Measurements from ENCODE around the gene GP1BB.

DNA sequence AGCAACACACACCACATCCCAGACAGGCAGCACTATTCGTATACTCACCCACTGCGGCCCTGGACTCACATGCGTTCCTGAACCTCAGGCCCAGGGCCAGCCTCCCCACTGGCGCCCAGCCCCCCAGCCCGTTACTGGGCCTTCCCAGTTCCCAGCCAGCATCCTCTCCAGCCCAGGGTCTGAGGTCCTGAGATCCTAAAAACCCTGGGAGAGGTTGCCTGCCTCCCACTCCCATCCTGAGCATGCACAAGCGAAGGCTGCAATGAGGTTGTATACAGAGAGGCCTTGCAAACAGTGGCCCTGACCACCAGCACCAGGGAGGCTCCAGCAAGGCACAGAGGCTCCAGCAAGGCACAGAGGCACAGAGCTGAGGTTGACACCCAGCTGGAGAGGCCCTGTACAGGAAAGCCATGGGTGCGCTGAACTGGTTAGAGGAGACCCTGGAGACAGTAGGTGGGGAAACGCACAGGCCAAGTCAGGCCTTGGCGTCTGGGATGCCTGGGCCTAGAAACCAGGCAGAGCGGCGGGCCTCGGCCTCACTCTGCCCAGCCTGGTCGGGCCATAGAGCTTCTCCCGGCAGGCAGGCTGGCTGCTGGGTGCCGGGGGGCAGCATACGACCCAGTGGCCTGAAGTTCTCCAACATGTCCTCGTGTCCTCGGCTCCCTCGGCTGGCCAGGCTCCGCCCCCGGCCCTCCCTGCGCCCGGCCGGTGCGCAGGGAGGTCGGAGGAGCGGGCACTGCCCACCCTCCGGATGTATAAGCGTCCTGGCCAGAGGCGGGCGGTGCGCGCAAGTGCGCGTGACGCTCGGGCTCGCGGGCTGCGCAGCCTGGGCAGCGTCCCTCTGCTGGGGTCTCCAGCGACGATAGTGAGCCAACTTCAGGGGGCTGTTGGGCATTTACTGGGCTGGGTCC is 34.9 kb downstream of the GP1BB start:
- TF ChIP-seq REST (IDR thresholded peaks at IDR 0.05; ENCODE audit: low read depth, low read length) = no peak
- TF ChIP-seq TCF12 (IDR thresholded peaks at IDR 0.05) = no peak
- TF ChIP-seq RAD21 (IDR thresholded peaks at IDR 0.05; ENCODE audit: low read length) = no peak
- TF ChIP-seq CTCF (IDR thresholded peaks at IDR 0.05) = no peak
- no peak for TF ChIP-seq EZH2phosphoT487 (IDR thresholded peaks at IDR 0.05; ENCODE audit: borderline replicate concordance, low read depth)
- TF ChIP-seq PBX3 (IDR thresholded peaks at IDR 0.05) = no peak
- no peak for TF ChIP-seq FOXM1 (IDR thresholded peaks at IDR 0.05; ENCODE audit: low read depth)
- no peak for TF ChIP-seq MXI1 (IDR thresholded peaks at IDR 0.05; ENCODE audit: low read depth, low read length)

All from SK-N-SH (cell line).